Ectodermal cell (in vitro differentiated cells): ENCODE results near the gene MX2.

Experiments used
- H3K27ac ChIP-seq: 2 replicates; pipeline ENCODE4 v1.7.0; 2013; ENCODE audit warnings: mild to moderate bottlenecking, low read depth, low read length; ENCODE audit not compliant: insufficient read depth, poor library complexity, severe bottlenecking
- H3K27me3 ChIP-seq: 2 replicates; pipeline ENCODE4 v1.7.0; 2013; ENCODE audit warnings: mild to moderate bottlenecking, low read length; ENCODE audit not compliant: insufficient read depth, control insufficient read depth, poor library complexity, severe bottlenecking
- H3K36me3 ChIP-seq: one replicate; pipeline ENCODE4 v1.7.0; 2013; ENCODE audit warnings: low read length; ENCODE audit not compliant: control insufficient read depth, insufficient read depth
- H3K4me1 ChIP-seq: one replicate; pipeline ENCODE4 v1.7.0; 2013; ENCODE audit warnings: low read length; ENCODE audit not compliant: control insufficient read depth, insufficient read depth
- H3K4me3 ChIP-seq: 2 replicates; pipeline ENCODE4 v1.7.0; 2013; ENCODE audit warnings: low read depth, low read length, control low read depth; ENCODE audit not compliant: insufficient read depth
- H3K9me3 ChIP-seq: 2 replicates; pipeline ENCODE4 v1.7.0; 2013; ENCODE audit warnings: mild to moderate bottlenecking, low read length, moderate library complexity; ENCODE audit not compliant: control insufficient read depth
- WGBS, 2 experiments: methylation state at CpG; one replicate each; pipeline ENCODE4 v1.1.7; 2013; ENCODE audit warnings: missing lambda C conversion rate in 2 of 2; 5-methylcytosine and 5-hydroxymethylcytosine counted together

MX2 gene

DNA sequence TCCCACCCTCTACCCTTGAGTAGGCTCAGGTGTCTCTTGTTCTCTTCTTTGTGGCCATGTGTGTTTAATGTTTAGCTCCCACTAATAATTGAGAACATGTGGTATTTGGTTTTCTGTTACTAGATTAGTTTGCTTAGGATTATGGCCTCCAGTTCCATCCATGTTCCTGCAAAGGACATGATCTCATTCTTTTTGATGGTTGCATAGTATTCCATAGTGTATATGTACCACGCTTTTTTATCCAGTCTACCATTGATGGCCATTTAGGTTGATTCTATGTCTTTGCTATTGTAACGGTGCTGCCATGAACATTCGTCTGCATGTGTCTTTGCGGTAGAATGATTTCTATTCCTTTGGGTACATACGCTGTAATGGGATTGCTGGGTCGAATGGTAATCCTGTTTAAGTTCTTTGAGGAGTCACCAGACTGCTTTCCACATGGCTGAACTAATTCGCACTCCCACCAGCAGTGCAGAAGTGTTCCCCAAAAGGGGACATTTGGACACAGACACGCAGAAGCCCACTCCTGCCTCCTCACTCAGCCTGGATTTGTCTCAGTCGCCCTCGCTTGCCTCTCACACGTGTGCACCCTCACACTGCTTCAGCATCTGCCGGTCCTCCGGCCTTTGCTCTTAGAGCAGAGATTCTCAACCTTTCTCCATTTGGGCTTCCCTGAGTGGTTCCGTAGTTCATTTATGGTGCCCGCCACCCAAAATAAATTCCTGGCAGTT lies 3.7 kb downstream of the MX2 start:
- H3K27ac ChIP-seq: no peak overlapping the region
- H3K9me3 ChIP-seq: no peaks in the 10 kb centered on the region
- H3K36me3 ChIP-seq: no peaks in the 10 kb centered on the region
- WGBS, 2 experiments: 93 to 95% methylated on average over 15 of the region's 15 CpGs
- no peaks in the 10 kb centered on the region for H3K4me1 ChIP-seq
- H3K4me3 ChIP-seq: no peak overlapping the region
- H3K27me3 ChIP-seq: peaks cover 3% of the 10 kb centered on the region

DNA sequence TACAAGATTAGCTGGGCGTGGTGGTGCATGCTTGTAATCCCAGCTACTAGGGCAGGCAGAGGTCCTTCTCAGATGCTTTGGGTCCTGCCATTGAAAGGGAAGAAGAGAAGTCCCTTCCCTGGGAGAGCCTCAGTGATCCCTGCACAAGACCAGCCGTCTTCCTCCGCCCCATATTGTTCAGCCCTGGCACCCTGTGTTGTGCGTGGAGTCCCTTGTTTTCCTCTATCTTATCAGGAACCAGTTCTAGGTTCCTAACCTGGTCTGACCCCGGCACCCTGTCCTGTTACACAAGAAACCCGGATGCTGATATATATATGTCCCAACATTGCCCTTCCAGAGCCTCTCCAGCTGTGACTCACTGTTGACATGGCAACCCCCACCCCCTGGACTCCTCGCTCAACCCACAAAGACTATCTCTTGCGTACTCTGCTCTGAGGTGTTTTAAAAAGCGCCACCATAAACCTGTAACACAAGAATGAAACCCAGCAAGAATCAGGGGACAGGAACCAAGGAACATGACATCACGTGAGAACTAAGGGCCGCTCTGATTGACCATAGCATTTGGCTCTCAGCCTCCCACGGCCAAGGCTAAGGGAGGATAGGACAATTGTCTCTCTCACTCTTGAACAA lies 4.8 kb downstream of the MX2 start:
- H3K4me3 ChIP-seq: no peak overlapping the region
- no peaks in the 10 kb centered on the region for H3K36me3 ChIP-seq
- H3K9me3 ChIP-seq: no peaks in the 10 kb centered on the region
- H3K27me3 ChIP-seq: peaks cover 3% of the 10 kb centered on the region
- no peak overlapping the region for H3K27ac ChIP-seq
- H3K4me1 ChIP-seq: no peaks in the 10 kb centered on the region
- WGBS, 2 experiments: 90 to 92% methylated on average over 12 of the region's 12 CpGs

DNA sequence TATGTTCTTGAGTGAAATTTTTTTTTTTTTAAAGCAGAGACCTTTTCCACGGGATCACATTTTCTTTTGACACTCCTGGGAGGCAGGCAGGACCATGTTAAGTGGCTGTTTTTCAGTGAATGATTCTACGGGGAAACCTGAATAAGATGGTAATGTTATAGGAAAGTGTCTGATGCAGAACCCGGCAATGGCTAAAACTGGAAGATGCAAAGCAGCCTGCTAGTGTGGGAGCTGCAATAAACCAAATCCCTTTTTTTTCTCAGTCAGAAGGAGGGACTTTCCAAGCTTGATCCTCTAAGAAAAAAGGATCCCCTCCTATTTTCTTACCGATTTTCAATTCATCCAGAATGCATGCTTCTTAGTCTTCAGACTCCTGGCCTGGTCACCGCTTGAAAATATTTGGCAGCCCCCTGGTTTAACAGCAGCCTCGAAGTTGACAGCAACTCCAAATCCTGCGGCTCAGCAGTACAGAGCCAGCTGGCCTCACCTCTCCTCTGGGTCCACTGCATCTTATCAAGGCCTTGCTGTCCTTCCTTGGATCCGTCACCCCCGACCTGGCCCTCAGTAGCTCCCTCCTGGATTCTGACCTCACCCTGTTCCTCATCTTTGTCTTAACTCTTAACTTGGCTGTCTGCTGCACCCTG lies 5.6 kb downstream of the MX2 start:
- Histone ChIP-seq H3K36me3 (no peaks in the 10 kb centered on the region), H3K9me3 (no peaks in the 10 kb centered on the region), H3K27ac (no peak overlapping the region), H3K4me3 (no peak overlapping the region), H3K27me3 (peaks cover 3% of the 10 kb centered on the region), H3K4me1 (no peaks in the 10 kb centered on the region)
- WGBS, 2 experiments: 79 to 82% methylated on average over 9 of the region's 9 CpGs

DNA sequence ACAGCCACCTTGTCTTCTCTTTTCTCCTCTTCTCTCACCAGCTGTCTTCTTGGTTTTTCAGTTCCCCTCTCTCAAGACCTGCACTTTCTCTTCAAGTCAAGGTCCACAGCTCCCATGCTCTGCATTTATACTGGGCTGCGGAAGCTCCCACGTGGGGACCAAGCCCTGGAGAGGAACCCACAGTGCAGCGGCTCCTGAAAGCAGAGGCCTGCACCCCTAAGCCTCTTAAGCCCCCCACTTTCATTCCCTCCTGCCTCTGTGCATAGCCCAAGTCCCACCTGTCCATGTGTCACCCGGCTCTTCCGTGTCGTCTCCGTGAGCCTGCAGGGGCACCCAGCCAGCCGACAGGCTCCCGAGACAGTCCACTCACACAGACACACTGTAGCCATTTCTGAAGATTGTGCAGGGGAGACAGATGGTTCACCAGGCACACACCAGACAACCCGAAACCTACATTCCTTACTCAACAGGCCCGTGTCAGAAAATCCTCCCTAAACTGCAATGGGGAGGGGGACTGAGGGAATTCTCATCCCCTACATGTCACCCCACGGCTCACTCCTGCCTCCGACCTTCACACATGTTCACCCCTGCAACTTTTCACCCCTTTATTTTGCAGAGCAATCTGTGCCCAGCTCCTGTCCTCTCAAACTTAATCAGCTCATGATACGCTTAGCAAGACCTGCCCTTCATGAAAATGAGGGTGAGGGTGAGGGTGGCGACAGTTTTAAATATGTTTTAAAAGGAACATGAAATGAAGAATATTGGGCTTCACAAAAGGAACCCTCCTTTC lies 6.3 kb downstream of the MX2 start:
- Histone ChIP-seq H3K4me3 (no peak overlapping the region), H3K9me3 (no peaks in the 10 kb centered on the region), H3K27ac (no peak overlapping the region), H3K27me3 (peaks cover 3% of the 10 kb centered on the region), H3K4me1 (no peaks in the 10 kb centered on the region), H3K36me3 (no peaks in the 10 kb centered on the region)
- 92% methylated on average over 15 of the region's 15 CpGs for WGBS, 2 experiments

DNA sequence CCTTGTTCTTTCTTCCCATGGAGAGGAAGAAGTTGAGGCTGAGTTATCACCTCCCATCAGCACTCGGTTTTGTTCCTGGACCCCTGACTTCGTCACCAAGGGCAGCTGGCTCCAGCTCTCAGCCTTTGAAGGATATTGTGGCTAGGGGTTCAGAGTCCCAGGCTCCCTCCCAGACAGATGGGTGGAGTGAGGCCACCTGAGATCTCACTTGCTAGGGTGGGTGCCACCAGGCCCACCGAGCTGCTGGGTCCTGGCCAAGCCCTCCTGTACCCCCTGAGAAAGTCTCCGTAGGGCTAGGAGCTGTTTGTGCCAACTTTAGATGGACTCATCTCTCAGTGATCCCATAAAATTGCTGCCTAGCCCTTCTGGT lies 6.9 kb downstream of the MX2 start:
- H3K27me3 ChIP-seq: peaks cover 3% of the 10 kb centered on the region
- H3K27ac ChIP-seq: no peak overlapping the region
- no peaks in the 10 kb centered on the region for H3K36me3 ChIP-seq
- WGBS, 2 experiments: 81 to 87% methylated on average over 4 of the region's 4 CpGs
- no peak overlapping the region for H3K4me3 ChIP-seq
- no peaks in the 10 kb centered on the region for H3K9me3 ChIP-seq
- no peaks in the 10 kb centered on the region for H3K4me1 ChIP-seq

DNA sequence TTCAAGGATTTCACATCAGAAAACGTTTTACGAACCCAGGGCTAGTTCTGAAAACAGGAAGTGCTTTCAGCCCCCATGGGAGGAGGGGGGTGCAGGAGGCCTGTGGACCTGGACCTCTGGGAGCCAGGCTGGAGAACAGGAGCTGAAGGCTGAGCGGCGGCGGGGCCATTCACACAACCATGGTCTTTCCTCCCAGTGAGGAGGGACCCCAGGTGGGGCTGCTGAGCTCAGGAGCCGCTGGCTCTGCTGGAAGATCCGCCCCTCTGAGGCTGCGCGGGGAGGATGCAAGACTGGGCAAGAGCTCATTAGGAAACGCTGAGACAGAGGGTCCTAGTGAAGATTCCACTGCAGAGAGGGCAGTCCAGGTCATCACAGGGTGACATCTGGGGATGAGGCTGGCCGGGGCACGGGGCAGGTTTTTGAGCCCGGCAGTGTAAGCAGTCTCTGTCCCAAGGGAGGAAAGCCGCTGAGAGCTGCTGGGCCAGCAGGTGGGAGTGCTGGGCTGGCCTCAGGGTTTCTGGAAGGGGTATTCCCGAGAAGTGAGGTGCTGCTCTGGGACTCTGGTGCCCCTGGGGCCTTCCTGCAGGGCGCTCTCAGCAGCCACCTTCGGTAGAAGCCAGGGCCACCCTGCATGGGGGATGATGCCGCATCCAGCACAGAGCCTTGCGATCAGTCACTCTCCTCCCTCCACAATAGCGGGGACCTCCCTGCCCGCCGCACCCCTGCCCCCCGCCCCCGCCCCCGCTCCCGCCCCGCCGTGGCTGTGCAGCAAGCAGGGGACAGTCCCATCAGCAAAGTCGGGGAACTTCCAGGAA lies 7.5 kb downstream of the MX2 start:
- Histone ChIP-seq H3K27me3 (peaks cover 3% of the 10 kb centered on the region), H3K4me1 (no peaks in the 10 kb centered on the region), H3K36me3 (no peaks in the 10 kb centered on the region), H3K27ac (no peak overlapping the region), H3K9me3 (no peaks in the 10 kb centered on the region), H3K4me3 (peak overlapping the region; percentile 1)
- 25% methylated on average over 29 of the region's 29 CpGs for WGBS, 2 experiments

DNA sequence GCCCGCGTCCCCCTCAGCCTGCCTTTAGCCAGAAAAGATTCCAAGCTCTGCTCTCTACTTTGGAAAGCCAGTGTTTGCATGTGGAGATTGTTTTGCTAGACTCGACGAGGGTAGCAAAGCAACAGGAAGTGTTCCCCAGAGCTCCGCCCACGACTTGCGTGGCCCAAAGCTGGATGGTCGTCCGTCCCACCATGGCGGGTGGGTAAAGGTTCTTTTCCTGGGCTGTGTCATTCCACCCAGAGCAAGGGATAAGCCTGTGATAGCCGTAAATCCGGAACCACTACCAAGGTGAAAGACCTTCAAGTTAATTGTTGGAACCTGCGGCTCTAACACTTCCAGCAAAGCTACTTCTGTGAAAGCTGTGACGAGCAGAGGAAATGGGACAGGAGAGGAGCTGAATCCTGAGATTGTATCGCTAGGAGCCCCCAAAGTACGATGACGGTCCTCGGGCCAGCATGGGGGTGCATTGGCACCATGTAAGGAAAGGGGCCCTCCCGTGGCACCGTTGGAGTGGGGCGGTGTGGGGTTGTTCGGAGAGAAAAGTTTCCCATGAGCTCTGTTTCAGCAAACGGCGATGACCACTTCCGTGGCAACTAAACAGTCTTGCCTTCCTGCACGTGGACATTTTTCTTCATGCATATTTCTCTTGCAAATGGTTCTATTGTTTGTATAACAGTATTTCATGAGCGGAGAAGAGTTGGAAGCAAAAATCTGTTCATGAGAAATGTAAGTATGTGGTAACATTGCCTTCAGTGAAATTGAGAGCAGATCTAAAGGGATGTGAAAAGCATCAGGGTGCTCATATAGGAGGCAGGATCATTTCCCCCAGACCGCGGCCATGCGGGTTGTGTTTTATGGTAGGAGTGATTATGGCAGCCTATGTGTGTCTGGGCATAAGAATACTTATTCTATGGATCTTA lies 8.4 kb downstream of the MX2 start:
- H3K27ac ChIP-seq: no peak overlapping the region
- no peaks in the 10 kb centered on the region for H3K36me3 ChIP-seq
- no peak overlapping the region for H3K4me3 ChIP-seq
- WGBS, 2 experiments: 81 to 84% methylated on average over 30 of the region's 30 CpGs
- peaks cover 3% of the 10 kb centered on the region for H3K27me3 ChIP-seq
- H3K9me3 ChIP-seq: no peaks in the 10 kb centered on the region
- no peaks in the 10 kb centered on the region for H3K4me1 ChIP-seq

DNA sequence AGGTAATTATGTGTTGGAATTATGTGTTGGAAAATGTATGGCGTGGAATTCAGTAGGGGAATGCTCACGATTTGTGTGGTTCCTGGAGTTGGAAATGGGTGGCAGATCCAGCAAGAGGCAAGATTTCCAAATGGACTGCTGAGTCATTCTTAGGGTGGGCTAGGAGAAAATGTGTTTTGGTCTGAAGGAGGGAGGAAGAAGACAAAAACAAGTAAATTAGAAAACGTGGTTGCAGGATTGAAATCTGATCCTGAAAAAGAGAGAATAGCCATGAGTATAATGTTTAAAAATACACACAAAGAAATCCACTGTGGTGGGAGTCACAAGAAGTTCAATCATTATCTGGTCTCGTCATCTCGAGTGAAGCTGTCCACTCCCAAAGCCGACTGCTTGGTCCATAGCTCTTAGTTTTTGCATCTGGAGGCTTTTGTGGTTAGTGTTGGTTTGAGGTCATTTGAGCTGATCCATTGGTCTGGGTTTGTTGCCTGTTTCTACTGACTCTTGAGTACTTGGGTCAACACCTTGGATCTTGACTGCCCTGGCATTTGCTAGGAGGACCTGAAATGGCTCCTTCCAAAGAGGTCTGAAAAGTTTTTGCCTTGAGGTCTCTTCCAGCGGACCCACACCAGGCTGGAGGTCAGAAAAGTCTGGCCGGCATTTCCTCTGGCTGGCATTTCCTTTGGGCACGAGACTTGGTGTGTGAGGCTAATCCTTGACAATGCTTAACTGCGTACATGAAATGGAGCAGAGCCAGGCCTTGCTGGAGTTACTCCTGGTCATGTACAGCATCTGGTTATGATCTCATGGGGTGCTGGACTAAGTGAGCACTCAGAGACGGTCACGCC lies 9.2 kb downstream of the MX2 start:
- Histone ChIP-seq H3K4me1 (no peaks in the 10 kb centered on the region), H3K36me3 (no peaks in the 10 kb centered on the region), H3K9me3 (no peaks in the 10 kb centered on the region), H3K27ac (no peak overlapping the region), H3K27me3 (peaks cover 3% of the 10 kb centered on the region), H3K4me3 (no peak overlapping the region)
- 83 to 87% methylated on average over 12 of the region's 12 CpGs for WGBS, 2 experiments
